ENCODE data around the gene CELSR1.

DNA sequence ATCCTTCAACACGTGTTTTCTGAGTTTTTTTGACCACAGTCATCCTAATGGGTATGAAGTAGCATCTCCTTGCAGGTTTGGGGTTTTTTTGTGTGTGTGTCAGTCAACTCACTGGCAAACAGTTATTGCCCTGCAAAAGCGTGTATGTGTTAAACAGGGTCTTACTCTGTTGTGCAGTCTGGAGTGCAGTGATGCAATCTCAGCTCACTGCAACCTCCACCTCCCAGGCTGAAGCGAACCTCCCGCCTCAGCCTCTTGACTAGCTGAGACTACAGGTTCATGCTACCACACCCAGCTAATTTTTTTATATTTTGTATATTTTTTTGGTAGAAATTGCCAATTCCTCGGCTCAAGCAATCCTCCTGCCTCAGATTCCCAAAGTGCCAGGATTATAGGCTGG lies 15.4 kb downstream of the CELSR1 start:
- TF ChIP-seq, protein P1, sequence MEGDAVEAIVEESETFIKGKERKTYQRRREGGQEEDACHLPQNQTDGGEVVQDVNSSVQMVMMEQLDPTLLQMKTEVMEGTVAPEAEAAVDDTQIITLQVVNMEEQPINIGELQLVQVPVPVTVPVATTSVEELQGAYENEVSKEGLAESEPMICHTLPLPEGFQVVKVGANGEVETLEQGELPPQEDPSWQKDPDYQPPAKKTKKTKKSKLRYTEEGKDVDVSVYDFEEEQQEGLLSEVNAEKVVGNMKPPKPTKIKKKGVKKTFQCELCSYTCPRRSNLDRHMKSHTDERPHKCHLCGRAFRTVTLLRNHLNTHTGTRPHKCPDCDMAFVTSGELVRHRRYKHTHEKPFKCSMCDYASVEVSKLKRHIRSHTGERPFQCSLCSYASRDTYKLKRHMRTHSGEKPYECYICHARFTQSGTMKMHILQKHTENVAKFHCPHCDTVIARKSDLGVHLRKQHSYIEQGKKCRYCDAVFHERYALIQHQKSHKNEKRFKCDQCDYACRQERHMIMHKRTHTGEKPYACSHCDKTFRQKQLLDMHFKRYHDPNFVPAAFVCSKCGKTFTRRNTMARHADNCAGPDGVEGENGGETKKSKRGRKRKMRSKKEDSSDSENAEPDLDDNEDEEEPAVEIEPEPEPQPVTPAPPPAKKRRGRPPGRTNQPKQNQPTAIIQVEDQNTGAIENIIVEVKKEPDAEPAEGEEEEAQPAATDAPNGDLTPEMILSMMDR (IDR thresholded peaks at IDR 0.05 in 2 of 3, conservative IDR thresholded peaks at IDR 0.05 in 1 of 3; ENCODE audit: borderline replicate concordance in 1 of 3, insufficient read depth in 1 of 3, low read depth in 2 of 3, low read length in 2 of 3): no peak
- TF ChIP-seq CEBPB (IDR thresholded peaks at IDR 0.05; ENCODE audit: low read depth): no peak
- no peak for TF ChIP-seq RAD21 (IDR thresholded peaks at IDR 0.05; ENCODE audit: low read depth)
- TF ChIP-seq, protein P2, sequence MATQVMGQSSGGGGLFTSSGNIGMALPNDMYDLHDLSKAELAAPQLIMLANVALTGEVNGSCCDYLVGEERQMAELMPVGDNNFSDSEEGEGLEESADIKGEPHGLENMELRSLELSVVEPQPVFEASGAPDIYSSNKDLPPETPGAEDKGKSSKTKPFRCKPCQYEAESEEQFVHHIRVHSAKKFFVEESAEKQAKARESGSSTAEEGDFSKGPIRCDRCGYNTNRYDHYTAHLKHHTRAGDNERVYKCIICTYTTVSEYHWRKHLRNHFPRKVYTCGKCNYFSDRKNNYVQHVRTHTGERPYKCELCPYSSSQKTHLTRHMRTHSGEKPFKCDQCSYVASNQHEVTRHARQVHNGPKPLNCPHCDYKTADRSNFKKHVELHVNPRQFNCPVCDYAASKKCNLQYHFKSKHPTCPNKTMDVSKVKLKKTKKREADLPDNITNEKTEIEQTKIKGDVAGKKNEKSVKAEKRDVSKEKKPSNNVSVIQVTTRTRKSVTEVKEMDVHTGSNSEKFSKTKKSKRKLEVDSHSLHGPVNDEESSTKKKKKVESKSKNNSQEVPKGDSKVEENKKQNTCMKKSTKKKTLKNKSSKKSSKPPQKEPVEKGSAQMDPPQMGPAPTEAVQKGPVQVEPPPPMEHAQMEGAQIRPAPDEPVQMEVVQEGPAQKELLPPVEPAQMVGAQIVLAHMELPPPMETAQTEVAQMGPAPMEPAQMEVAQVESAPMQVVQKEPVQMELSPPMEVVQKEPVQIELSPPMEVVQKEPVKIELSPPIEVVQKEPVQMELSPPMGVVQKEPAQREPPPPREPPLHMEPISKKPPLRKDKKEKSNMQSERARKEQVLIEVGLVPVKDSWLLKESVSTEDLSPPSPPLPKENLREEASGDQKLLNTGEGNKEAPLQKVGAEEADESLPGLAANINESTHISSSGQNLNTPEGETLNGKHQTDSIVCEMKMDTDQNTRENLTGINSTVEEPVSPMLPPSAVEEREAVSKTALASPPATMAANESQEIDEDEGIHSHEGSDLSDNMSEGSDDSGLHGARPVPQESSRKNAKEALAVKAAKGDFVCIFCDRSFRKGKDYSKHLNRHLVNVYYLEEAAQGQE (IDR thresholded peaks at IDR 0.05; ENCODE audit: low read depth): no peak
- TF ChIP-seq CBX3 (IDR thresholded peaks at IDR 0.05; ENCODE audit: low read depth): no peak
- no peak for TF ChIP-seq POLR2AphosphoS5 (IDR thresholded peaks at IDR 0.05; ENCODE audit: low read depth, low read length)
- TF ChIP-seq TCF7L2 (IDR thresholded peaks at IDR 0.05; ENCODE audit: borderline replicate concordance, extremely low read depth, insufficient read depth, insufficient read length): no peak
- no peak for TF ChIP-seq EZH2phosphoT487 (IDR thresholded peaks at IDR 0.05; ENCODE audit: borderline replicate concordance)
- TF ChIP-seq ZNF274 (IDR thresholded peaks at IDR 0.05; ENCODE audit: low read depth, low read length): no peak
- TF ChIP-seq, protein P3, sequence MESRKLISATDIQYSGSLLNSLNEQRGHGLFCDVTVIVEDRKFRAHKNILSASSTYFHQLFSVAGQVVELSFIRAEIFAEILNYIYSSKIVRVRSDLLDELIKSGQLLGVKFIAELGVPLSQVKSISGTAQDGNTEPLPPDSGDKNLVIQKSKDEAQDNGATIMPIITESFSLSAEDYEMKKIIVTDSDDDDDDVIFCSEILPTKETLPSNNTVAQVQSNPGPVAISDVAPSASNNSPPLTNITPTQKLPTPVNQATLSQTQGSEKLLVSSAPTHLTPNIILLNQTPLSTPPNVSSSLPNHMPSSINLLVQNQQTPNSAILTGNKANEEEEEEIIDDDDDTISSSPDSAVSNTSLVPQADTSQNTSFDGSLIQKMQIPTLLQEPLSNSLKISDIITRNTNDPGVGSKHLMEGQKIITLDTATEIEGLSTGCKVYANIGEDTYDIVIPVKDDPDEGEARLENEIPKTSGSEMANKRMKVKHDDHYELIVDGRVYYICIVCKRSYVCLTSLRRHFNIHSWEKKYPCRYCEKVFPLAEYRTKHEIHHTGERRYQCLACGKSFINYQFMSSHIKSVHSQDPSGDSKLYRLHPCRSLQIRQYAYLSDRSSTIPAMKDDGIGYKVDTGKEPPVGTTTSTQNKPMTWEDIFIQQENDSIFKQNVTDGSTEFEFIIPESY (IDR thresholded peaks at IDR 0.05; ENCODE audit: extremely low read depth, insufficient replicate concordance, low read length): no peak
- TF ChIP-seq ZFX (IDR thresholded peaks at IDR 0.05): no peak
- no peak for TF ChIP-seq POLR2A (IDR thresholded peaks at IDR 0.05; ENCODE audit: borderline replicate concordance, extremely low read depth, insufficient read depth, insufficient read length)
- no peak for TF ChIP-seq SIN3A (IDR thresholded peaks at IDR 0.05; ENCODE audit: low read depth)
- no peak for TF ChIP-seq EZH2 (IDR thresholded peaks at IDR 0.05)
